GM18517 (cell line): ENCODE results near the gene EME1.
"Not testable (repeated sequence)": the region's sequence is repeated elsewhere in the genome, so short reads cannot be mapped to it uniquely, and the experiment has no call there.

Experiments used
- ATAC-seq: cut with Tn5 transposase; IDR thresholded peaks from one replicate; pipeline ENCODE4 v1.9.1; 2021; ENCODE audit warnings: mild to moderate bottlenecking, moderate library complexity; ENCODE audit not compliant: unreplicated experiment

EME1 gene

DNA sequence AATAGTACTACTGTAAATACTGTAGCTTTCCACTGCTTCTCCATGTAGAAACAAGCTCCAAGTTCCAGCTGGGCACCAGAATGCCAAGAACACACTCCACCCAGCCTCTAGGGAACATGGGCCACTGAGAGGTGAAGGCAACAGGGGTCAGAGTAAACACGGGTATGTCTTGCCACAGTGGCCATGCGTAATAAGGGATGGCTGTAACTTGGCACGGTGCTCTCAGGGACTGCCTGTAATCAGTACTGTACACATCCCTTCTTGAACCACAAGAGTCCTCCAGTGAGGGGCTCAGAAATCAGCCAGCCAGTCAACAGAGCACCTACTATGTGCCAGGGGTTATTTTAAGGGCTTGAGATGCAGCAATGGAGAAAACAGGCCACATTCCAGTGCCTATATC, 13.5 kb downstream of the EME1 start:
- no peak for ATAC-seq

DNA sequence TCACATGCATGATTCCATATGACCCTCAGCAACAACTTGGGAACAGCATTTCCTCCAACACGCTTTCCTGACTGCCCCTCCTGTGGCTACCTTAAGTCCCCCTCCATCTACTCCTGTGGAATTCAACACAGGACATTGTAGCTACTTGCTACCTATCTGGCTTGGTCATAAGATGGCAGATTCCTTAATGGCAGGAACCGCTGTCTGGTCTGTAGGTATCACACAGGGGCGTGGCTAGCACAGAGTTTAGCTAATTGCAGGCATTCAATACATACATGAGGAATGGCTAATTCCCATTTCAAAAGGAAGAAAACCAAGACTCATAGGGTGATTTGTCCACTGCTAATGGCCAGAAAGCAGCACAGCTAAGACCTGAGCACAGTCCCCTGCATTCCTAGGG, 15.7 kb downstream of the EME1 start:
- no peak for ATAC-seq

DNA sequence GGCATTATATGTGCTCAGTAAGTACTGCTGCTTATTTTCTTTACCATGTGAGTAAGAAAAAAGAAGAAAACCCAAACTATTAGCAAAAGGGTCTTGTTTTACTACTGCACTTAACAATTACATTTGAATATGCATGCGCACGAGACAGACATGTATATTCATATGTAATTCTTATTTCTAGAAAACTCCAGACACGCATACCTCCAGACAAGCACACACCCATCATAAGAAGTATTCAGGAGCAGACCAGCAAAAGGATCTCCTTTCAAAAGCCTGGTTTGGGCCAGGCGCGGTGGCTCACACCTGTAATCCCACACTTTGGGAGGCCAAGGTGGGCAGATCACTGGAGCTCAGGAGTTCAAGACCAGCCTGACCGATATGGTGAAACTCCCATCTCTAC, 16.5 kb downstream of the EME1 start:
- ATAC-seq = no peak

DNA sequence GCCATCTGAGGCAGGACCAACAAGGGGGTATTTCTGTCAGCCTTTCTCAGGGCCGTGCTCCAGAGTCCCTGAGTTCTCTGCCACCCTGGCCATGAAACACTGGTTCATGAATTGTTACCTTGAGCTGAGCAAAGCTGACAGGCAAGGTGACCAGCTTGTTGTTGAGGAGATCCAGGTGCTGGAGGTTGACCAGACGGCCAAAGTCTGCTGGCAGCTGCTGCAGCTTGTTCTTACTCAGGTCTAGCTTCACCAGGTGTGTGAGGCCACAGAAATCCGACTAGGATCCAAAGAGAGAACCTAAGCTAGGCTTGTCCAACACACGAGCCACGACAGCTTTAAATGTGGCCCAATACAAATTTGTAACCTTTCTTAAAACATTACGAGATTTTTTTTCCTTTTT, 19.6 kb downstream of the EME1 start:
- ATAC-seq = no peak

DNA sequence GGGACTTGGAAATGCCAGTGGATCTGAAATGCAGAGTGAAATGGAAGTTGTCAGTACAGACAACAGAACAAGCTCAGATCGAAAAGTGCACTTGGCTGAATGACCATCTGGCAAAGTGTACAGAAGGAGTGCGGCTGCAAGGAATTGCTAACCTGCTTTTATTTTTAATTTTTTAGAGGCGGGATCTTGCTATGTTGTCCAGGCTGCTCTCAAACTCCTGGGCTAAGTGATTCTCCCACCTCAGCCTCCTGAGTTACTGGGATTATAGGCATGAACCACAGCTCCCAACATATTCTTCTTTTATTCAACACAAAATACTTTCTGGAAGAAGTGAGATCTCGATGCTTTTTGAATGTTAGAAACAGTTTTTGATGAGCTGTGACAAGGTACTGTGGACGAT, 20.7 kb downstream of the EME1 start:
- no peak for ATAC-seq

DNA sequence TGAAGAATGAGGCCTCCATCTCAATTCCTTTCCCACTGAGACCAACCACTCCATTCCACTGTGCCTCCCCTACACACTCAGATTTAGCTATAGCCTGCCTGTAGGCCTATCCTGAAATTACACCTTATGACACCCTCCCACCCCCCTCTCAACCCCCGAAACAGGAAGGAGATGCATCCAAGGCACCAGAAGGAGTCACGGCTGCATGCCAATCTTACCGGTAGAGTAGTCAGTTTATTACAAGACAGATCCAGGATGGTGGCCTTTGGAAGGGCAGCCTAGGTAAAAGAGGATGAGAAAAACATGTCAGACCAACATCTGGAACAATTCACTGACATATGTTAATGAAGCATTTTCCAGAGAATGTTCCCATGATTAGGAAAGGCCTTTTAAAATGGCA, 21.7 kb downstream of the EME1 start:
- ATAC-seq = no peak

DNA sequence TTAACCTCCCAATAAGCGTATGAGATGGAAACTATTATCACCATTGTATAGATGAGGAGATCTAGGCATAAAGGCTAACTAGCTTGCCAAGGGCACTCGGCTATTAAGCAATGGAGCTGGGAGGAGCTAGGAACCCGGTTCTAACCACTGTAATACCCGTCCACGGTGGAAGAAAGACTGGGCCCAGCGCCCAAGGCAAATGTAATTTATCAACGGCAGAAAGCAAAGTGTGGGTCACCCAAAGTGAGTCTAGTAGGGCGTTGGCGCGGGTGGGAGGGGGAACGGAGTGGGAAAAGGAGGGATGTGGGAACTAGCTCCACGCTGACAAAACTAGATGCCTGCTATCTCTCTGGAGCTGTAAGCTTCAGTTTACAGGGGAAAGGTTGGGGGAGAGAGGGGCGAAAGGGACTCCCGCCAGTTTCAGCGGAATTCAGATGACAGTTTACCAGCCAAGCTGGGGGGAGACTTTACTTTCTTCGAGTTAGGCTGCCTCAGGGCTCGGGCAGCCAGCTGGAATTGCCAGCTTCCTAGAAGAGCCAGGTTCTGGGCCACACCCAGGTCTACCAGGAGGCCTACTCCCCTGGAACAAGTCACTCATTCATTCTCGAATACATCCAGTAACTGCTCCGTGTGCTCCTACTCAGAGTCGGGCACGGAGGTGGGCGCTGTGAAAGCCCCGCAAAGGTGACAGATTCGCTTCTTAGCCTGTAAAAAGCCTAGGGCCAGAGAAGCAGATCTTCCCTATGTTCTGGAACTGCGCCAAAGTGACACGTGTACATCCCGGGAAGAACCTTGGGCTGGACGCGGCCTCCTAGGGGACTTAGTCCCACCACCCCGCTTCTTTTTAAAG, 23.5 kb downstream of the EME1 start:
- ATAC-seq = no peak

DNA sequence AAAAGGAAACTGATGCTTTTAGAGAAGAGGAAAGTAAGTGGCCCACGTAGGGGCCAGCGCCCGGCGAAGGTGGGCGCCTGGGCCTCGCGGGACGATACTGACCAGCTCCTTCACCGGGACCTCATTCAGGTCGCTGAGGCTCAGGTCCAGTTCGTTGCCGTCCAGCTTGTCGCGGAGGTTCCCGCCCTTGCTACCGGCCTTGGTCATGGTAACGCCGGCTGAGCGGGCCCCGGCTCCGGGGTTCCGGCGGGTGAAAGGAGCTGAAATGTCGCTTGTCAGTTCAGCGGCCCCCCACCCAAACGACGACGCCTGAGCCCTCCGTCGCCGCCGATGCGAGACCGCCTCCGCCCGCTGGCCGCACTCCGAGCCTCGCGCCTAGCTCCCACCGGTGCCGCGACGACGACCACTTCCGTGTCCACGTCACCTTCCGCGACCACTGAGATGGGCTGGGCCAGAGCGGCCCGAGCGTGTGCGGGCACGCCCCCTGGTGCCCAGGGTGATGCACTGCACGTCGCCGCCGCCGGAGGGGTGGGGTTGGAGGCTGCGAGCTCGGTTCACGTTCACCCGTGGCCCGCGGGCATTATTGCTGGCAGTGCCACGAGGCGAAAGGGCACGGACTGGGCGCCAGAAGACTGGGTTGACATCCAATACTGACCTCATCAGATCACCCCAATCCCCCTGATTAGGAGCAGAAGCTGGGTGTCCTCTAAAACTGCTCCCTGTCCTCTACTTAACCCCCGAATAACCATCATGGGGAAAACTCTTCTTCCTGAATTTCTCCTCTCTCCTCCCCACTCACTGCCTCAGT, 24.3 kb downstream of the EME1 start, which contains the start of gene LRRC59:
Gene LRRC59 (minus strand): TSS at position 413 of the 808 bp plus-strand sequence. CDS start 206 bp downstream, at position 207.
- ATAC-seq = peak; percentile 93

DNA sequence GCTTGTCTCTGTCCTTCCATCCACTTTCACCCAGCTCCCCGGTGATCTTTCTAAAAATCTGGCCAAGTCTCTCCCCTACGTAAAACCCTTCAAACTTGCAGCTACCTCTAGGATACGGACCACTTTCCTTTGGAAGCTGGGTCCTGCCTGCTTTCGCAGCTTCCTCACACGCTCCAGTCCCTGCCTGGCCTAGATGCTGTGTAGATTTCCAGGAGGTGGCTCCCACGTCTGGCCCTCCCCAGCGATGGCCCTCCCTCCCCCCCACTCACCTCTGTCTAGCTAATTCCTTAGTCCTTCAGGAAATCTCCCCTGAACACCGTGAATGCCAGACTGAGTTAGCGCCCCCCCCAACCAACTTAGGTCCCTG, 24.9 kb downstream of the EME1 start:
- ATAC-seq = no peak

DNA sequence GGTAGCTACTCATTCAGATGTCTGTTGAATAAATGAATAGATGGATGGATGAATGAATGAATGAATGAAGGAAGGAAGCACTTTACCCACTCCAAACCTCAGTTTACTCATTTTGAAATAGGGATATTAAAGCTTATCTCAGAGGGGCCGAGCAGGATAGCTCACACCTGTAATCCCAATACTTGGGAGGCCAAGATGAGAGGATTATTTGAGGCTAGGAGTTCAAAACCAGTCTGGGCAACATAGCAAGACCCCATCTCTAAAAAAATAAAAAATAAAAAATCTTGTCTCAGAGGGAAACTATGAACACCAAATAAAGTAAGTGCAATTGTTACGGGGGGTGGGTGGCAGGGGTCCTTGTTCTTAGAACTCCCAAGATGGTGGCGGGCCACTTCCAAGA, 25.6 kb downstream of the EME1 start:
- not testable (repeated sequence) for ATAC-seq

DNA sequence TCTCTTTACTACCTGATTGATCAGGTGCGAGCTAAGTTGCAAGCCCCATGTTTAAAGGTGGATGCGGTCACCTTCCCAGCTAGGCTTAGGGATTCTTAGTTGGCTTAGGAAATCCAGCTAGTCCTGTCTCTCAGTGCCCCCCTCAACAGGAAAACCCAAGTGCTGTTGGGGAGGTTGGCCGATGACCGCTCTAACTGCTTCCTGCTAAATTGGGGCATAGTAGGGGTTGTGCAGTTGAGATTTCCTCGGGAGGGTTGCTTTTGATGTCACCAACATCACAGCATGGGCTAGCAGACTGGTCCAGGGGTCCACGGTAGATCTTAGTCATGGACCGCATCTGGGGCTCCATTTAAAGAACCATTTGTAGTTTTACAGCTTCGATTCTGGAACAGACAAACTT, 26.6 kb downstream of the EME1 start:
- ATAC-seq = not testable (repeated sequence)

DNA sequence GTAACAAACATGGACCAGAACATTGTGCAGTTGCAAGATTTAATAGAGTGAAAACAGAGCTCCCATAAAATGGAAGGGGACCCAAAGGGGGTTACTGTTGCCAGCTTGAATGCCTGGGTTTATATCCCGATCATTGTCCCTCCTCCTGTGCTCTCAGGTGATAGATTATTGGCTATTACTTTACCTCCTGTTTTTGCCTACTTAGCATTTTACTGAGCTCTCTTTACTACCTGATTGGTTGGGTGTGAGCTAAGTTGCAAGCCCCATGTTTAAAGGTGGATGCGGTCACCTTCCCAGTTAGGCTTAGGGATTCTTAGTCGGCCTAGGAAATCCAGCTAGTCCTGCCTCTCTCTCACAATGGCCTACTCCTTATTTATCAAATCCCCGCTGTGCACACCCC, 32.3 kb downstream of the EME1 start:
- not testable (repeated sequence) for ATAC-seq

DNA sequence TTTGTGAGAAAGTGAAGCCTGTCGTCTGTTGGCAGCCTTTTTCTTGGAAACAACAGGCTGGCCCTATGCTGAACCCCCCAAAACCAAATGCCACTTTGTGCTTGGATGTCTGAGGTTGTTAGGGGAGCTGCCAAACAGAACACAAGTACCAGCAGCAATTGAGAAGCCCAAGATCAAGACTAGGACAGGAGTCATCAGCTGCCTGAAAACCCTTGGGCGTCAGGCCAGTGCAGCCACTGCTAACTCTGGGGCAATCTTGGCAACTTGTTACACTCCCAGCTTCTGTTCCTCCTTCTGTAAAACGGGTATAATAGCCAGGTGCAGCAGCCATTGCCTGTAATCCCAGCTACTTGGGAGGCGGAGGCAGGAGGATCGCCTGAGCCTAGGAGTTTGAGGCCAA, 33.5 kb downstream of the EME1 start:
- no peak for ATAC-seq

DNA sequence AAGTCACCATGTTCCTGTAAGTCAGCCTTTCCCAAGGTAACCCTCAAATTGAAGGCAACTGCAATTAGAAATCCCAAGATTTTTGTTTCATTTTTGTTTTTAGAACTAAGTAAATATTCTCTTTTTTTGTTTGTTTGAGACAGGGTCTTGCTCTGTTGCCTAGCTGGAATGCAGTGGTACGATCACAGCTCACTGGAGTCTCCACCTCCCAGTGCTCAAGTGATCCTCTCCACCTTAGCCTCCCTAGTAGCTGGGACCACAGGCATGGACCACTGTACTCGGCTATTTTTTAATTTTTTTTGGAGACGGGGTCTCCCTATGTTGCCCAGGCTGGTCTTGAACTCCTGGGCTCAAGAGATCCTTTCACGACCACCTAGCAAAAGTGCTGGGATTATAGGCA, 34.9 kb downstream of the EME1 start:
- no peak for ATAC-seq

DNA sequence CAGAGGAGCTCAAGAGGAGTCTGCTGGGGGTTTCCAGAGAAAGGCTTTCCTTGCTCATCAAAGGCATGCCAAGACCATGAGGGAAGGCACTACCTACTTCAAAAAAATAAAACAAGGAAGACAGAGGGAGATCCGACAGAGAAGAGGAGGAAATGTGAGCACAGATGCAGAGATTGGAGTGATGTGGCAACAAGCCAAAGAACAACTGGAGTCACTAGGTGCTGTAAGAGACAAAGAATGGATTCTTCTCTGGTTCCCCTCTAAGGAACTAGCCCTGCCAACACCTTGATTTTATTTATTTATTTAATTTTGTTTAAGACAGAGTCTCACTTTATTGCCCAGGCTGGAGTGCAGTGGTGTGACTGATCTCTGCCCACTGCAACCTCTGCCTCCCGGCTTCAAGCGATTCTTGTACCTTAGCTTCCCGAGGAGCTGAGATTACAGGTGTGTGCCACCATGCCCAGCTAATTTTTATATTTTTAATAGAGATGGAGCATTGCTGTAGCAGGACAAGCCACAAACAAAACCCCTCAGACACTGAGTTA, 39.2 kb downstream of the EME1 start:
- no peak for ATAC-seq

DNA sequence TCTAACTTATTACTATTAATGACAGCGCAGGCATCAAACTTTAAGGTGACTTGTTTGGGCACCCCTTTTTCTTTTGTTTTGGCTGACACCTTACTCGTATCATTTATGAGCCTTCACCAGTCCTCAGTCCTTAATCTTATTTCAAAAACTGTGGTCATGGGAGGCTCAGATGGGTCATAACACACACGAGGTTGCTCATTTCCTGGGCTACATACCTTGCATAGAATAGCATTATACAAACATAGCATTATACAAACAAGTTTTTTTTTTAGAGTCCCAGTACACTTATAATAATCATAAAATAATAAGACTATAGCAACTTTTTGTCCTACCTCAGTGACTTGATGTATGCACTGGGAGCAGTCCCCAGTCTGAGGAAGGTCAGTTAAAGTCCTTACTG, 41.8 kb downstream of the EME1 start:
- ATAC-seq = no peak

DNA sequence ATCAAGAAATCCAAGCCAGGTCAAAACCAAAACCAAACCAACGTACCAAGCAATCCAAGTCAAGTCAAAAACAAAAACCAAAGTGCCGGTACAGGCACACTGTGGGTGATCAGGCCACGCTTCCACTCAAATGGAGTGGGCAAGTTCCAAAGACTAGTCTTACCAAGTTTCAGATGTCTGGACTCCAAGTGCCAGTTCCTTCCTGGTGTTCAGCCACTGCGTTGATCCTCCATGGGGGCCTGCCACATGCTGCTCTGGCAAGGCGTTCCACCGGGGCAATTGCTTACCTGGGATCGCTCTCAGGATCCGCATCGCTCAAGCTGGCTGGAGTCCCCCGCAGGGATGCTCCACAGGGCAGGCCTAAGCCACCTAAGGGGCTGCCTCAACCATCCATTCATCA, 46.5 kb downstream of the EME1 start:
- ATAC-seq = not testable (repeated sequence)

DNA sequence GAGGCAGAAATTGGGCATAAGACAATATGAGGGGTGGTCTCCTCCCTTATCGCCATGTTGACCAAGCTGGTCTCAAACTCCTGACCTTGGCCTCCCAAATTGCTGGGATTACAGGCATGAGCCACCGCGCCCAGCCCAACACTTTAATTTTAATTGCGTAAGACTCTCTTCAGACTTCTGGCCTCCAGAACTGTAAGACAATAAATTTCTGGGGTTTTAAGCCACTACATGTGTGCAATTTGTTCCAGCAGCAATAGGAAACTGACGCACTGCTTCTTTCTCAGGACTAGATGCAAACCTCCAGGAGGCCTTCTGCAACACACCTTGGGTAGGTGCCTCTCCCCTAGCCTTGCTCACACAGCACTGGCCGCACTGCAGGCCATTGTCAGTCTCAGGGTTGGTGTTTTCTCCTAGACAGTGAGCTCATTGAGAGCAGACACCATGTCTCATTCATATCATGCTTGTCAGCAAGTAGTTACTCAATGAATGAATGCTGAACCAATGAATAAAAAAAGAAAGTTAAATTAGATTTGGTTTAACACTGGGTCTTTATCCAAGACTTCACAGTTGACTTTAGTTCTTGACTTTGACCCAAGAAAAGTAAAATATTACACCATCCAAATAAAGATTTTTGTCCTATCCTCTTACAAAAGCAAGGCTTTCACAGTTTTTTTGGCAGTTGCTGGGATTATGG, 47.5 kb downstream of the EME1 start:
- ATAC-seq = no peak

DNA sequence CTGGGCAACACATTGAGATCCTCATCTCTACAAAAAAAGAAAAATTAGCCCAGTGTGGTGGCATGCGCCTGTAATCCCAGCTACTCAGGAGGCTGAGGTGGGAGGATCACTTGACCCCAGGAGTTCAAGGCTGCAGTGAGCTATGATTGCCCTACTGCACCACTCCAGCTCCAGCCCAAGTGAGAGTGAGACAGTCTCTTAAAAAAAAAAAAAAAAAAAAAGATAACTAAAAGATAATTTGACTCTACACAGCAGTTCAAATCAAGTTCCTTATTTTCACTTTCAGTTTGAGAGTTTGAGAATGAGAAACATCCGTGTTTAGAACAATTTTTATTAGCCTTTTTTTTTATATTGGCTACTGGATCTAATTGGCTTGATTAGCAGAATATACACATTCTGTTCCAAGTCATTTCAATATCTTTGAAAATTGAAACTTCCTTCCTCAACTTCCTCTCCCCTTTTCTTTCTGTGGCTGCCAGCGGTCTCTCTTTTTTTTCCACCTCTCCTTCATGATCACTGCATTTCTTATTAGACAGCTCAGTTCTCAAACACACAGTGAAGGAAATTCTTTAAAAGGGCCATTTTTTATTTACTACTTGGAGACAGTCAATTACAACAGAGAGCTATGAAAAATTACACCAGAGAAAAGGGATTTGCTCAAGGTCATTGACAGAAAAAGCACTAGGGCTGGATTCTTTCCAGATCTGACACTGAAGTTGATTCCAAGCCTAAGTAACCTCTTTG, 48.5 kb downstream of the EME1 start:
- no peak for ATAC-seq

DNA sequence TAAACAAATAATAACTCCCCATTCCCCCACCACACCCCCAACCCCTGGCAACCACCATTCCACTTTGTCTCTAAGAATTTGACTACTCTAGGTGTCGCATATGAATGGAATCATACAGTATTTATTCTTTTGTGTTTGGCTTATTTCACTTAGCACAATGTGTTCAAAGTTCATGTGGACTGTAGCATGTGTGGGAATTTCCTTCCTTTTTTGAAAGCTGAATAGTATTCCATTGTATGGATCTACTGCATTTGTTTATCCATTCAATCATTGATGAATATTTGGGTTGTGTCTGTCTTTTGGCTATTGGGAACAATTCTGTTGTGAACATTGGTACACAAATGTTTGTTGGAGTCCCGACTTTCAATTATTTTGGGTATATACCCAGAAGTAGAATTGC, 49.7 kb downstream of the EME1 start:
- no peak for ATAC-seq
